HepG2 (cell line): Measurements from ENCODE around the gene PRSS53. TPM values are rescaled to one million over a fixed set of nuclear protein-coding genes. Genes with fewer than 3 reads are reported as not detected.

Source experiments
- EED ChIP-seq: sonication (generic); formaldehyde crosslinking; IDR thresholded peaks from 2 replicates; pipeline ENCODE4 v1.5.0; 2020; ENCODE audit warnings: mild to moderate bottlenecking, missing genetic modification reagents
- ELF3 ChIP-seq: IDR thresholded peaks from 2 replicates; pipeline ENCODE4 v1.6.1; 2016; ENCODE audit warnings: missing genetic modification reagents, missing compliant biosample characterization
- HNF4A ChIP-seq: sonication (generic); formaldehyde crosslinking; IDR thresholded peaks from 2 replicates; pipeline ENCODE4 v1.4.0; 2020; ENCODE audit warnings: missing genetic modification reagents
- NBN ChIP-seq: fragments of 450-650 bp; conservative IDR thresholded peaks from 2 replicates; pipeline ENCODE4 v1.6.1; 2017
- POGK ChIP-seq: sonication (generic); formaldehyde crosslinking; conservative IDR thresholded peaks from 2 replicates; pipeline ENCODE4 v1.8.0; 2022; ENCODE audit warnings: mild to moderate bottlenecking, moderate library complexity, missing genetic modification reagents
- RFX5 ChIP-seq: IDR thresholded peaks from 2 replicates; pipeline ENCODE4 v1.6.1; 2011; ENCODE audit warnings: low read depth, low read length, improper control_type of control experiment
- RXRA ChIP-seq: sonication (generic); formaldehyde crosslinking; IDR thresholded peaks from 2 replicates; pipeline ENCODE4 v1.5.1; 2020; ENCODE audit warnings: missing genetic modification reagents
- RXRB ChIP-seq: IDR thresholded peaks from 2 replicates; pipeline ENCODE4 v1.6.1; 2016; ENCODE audit warnings: borderline replicate concordance, missing genetic modification reagents, missing compliant biosample characterization
- TBP ChIP-seq: sonication (generic); formaldehyde crosslinking; IDR thresholded peaks from 2 replicates; pipeline ENCODE4 v1.5.0; 2020; ENCODE audit warnings: missing genetic modification reagents
- ZBTB1 ChIP-seq: sonication (generic); formaldehyde crosslinking; IDR thresholded peaks from 2 replicates; pipeline ENCODE4 v1.4.0; 2020; ENCODE audit warnings: missing genetic modification reagents, borderline replicate concordance
- ZBTB8A ChIP-seq: sonication (generic); formaldehyde crosslinking; IDR thresholded peaks from 2 replicates; pipeline ENCODE4 v1.4.0; 2020; ENCODE audit warnings: mild to moderate bottlenecking, low read depth, missing genetic modification reagents, borderline replicate concordance
- ZFYVE20 ChIP-seq: sonication (generic); formaldehyde crosslinking; IDR thresholded peaks from 2 replicates; pipeline ENCODE4 v1.8.0; 2023; ENCODE audit warnings: low read depth, mild to moderate bottlenecking, moderate library complexity, missing genetic modification reagents, borderline replicate concordance
- ZNF121 ChIP-seq: sonication (generic); formaldehyde crosslinking; IDR thresholded peaks from 2 replicates; pipeline ENCODE4 v1.5.0; 2020; ENCODE audit warnings: mild to moderate bottlenecking, missing genetic modification reagents
- ZNF264 ChIP-seq: sonication (generic); formaldehyde crosslinking; IDR thresholded peaks from 2 replicates; pipeline ENCODE4 v1.4.0; 2020; ENCODE audit warnings: missing genetic modification reagents
- ZNF615 ChIP-seq: sonication (generic); formaldehyde crosslinking; IDR thresholded peaks from 2 replicates; pipeline ENCODE4 v1.5.0; 2020; ENCODE audit warnings: mild to moderate bottlenecking, missing genetic modification reagents, borderline replicate concordance
- ZNF724P ChIP-seq: sonication (generic); formaldehyde crosslinking; IDR thresholded peaks from 2 replicates; pipeline ENCODE4 v1.8.0; 2022; ENCODE audit warnings: missing genetic modification reagents, borderline replicate concordance
- ZSCAN5A ChIP-seq: sonication (generic); formaldehyde crosslinking; IDR thresholded peaks from 2 replicates; pipeline ENCODE4 v1.8.0; 2022; ENCODE audit warnings: mild to moderate bottlenecking, missing genetic modification reagents, borderline replicate concordance
- polyA plus RNA-seq, 8 experiments: library from polyadenylated mRNA; depleted of rRNA in 3 of 8; stranded (reverse) in 7 of 8; unstranded in 1 of 8; fragments of >200 nt; fragmentation: Illumina TruSeq in 4 of 8; extraction: Trizol in 4 of 8; gene quantifications; 2 replicates each; pipeline versions ENCODE4 v1.2.1 to v1.2.3, GENCODE V29; 2011 to 2016; ENCODE audit warnings: low read depth in 4 of 8, missing spikeins in 1 of 8, mixed read lengths in 1 of 8; ENCODE audit not compliant: insufficient read depth in 1 of 8
- total RNA-seq, 5 experiments: library from RNA; depleted of rRNA; stranded (reverse); fragments of >200 nt; fragmentation: Illumina TruSeq; extraction: Trizol; gene quantifications; 2 replicates each; pipeline ENCODE4 v1.2.3, GENCODE V29; 2016; ENCODE audit warnings: low read depth in 1 of 5
- TF ChIP-seq, protein P1 (sequence below): fragments of 450-650 bp; IDR thresholded peaks from 2 replicates; pipeline ENCODE4 v1.6.1; 2017
- TF ChIP-seq, protein P2 (sequence below): sonication (generic); formaldehyde crosslinking; IDR thresholded peaks from 2 replicates; pipeline ENCODE4 v1.9.0; 2021; ENCODE audit warnings: missing genetic modification reagents, borderline replicate concordance
- TF ChIP-seq, protein P3 (sequence below): sonication (generic); formaldehyde crosslinking; IDR thresholded peaks from 2 replicates; pipeline ENCODE4 v1.5.0; 2020; ENCODE audit warnings: missing genetic modification reagents, mild to moderate bottlenecking, borderline replicate concordance
- TF ChIP-seq, protein P4 (sequence below): sonication (generic); formaldehyde crosslinking; IDR thresholded peaks from 2 replicates; pipeline ENCODE4 v1.4.0; 2020; ENCODE audit warnings: mild to moderate bottlenecking, low read depth, missing genetic modification reagents

PRSS53 gene
- total and polyA plus RNA-seq, 2 of the 13 experiments (the other 11 are each of a cell fraction or from before 2014, with no cell fraction given), result 2.2 to 7.4 TPM

DNA sequence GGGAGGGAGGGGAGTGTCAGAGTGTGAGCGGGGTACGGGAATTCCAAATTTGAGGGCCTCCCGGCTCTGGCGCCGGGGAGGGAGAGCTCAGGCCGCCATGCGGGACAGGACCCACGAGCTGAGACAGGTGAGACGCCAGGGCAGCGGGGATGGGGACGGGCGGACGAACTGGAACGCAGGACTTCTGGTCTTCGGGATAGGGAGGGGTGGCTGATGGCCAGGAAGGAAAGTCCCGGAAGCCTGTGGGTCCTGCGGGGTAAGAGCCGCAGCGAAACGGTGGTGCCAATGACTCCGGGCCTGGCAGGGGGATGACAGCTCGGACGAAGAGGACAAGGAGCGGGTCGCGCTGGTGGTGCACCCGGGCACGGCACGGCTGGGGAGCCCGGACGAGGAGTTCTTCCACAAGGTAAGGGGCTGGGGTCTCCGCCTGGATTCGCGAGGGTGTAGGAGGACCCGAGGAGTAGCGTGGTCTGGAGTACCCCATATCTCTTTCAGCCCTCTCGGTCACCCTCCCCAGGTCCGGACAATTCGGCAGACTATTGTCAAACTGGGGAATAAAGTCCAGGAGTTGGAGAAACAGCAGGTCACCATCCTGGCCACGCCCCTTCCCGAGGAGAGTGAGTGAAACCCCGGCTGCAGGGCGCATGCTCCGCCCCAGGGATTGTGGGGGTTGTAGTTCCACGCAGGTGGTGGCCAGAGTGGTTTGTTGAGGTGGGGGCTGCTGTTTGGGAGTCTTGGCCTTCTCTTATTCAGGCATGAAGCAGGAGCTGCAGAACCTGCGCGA lies 54.8 kb downstream of the PRSS53 start (continued):
- TF ChIP-seq ZNF615 (CRISPR knock-in tag) (no peak), POGK (peak; percentile 35; the same call in 1 of the 2 replicates), ZNF724P (CRISPR knock-in tag) (no peak; the same call in 1 of the 2 replicates), HNF4A (CRISPR knock-in tag) (peak; percentile 82), EED (CRISPR knock-in tag) (peak; percentile 15; the same call in 1 of the 2 replicates), ELF3 (0 out of 2 replicates have a peak, but pooled peaks have one; percentile 31), RXRB (peak; percentile 37; the same call in 1 of the 2 replicates), RXRA (CRISPR knock-in tag) (no peak), ZNF264 (CRISPR knock-in tag) (peak; percentile 74; the same call in 1 of the 2 replicates), ZFYVE20 (CRISPR knock-in tag) (no peak), NBN (no peak), ZNF121 (peak; percentile 47; the same call in 1 of the 2 replicates), ZBTB8A (no peak), ZSCAN5A (CRISPR knock-in tag) (no peak), TBP (CRISPR knock-in tag) (no peak), ZBTB1 (0 out of 2 replicates have a peak, but pooled peaks have one; percentile 7), RFX5 (no peak)
- TF ChIP-seq, protein P1, sequence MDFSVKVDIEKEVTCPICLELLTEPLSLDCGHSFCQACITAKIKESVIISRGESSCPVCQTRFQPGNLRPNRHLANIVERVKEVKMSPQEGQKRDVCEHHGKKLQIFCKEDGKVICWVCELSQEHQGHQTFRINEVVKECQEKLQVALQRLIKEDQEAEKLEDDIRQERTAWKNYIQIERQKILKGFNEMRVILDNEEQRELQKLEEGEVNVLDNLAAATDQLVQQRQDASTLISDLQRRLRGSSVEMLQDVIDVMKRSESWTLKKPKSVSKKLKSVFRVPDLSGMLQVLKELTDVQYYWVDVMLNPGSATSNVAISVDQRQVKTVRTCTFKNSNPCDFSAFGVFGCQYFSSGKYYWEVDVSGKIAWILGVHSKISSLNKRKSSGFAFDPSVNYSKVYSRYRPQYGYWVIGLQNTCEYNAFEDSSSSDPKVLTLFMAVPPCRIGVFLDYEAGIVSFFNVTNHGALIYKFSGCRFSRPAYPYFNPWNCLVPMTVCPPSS, result no peak
- TF ChIP-seq, protein P2, sequence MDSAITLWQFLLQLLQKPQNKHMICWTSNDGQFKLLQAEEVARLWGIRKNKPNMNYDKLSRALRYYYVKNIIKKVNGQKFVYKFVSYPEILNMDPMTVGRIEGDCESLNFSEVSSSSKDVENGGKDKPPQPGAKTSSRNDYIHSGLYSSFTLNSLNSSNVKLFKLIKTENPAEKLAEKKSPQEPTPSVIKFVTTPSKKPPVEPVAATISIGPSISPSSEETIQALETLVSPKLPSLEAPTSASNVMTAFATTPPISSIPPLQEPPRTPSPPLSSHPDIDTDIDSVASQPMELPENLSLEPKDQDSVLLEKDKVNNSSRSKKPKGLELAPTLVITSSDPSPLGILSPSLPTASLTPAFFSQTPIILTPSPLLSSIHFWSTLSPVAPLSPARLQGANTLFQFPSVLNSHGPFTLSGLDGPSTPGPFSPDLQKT (CRISPR knock-in tag), result no peak
- TF ChIP-seq, protein P3, sequence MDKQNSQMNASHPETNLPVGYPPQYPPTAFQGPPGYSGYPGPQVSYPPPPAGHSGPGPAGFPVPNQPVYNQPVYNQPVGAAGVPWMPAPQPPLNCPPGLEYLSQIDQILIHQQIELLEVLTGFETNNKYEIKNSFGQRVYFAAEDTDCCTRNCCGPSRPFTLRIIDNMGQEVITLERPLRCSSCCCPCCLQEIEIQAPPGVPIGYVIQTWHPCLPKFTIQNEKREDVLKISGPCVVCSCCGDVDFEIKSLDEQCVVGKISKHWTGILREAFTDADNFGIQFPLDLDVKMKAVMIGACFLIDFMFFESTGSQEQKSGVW, result no peak
- TF ChIP-seq, protein P4, sequence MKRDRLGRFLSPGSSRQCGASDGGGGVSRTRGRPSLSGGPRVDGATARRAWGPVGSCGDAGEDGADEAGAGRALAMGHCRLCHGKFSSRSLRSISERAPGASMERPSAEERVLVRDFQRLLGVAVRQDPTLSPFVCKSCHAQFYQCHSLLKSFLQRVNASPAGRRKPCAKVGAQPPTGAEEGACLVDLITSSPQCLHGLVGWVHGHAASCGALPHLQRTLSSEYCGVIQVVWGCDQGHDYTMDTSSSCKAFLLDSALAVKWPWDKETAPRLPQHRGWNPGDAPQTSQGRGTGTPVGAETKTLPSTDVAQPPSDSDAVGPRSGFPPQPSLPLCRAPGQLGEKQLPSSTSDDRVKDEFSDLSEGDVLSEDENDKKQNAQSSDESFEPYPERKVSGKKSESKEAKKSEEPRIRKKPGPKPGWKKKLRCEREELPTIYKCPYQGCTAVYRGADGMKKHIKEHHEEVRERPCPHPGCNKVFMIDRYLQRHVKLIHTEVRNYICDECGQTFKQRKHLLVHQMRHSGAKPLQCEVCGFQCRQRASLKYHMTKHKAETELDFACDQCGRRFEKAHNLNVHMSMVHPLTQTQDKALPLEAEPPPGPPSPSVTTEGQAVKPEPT, result no peak
